OCI-LY3 (cell line): ENCODE results near the gene SERPINI1.

Experiments
- H2AFZ ChIP-seq: fragments of 200-600, 300-600 bp; shearing (Covaris generic); 2 replicates; pipeline ENCODE4 v1.6.0; 2014; ENCODE audit warnings: antibody characterized with exemption, low read depth, low read length
- H3K27ac ChIP-seq: fragments of 200-600, 300-600 bp; sonication (generic); 2 replicates; pipeline ENCODE4 v1.5.1; 2014; ENCODE audit warnings: mild to moderate bottlenecking, low read length, moderate library complexity, mixed read lengths
- H3K27me3 ChIP-seq: fragments of 200-600, 300-600 bp; sonication (generic); 2 replicates; pipeline ENCODE4 v1.6.1; 2014; ENCODE audit warnings: low read depth, low read length, mixed read lengths
- H3K36me3 ChIP-seq: fragments of 200-600, 300-600 bp; sonication (generic); replicated peaks from 2 replicates; pipeline ENCODE3; 2014; ENCODE audit warnings: low read depth, low read length, mixed read lengths
- H3K4me1 ChIP-seq: fragments of 300-600, 200-600 bp; sonication (generic); 2 replicates; pipeline ENCODE4 v1.6.1; 2014; ENCODE audit warnings: low read length, mixed read lengths
- H3K4me2 ChIP-seq: fragments of 200-600, 300-600 bp; sonication (generic); 2 replicates; pipeline ENCODE4 v1.6.1; 2014; ENCODE audit warnings: low read length, mixed read lengths
- H3K4me3 ChIP-seq: fragments of 300-600, 200-600 bp; sonication (generic); 2 replicates; pipeline ENCODE4 v1.5.1; 2014; ENCODE audit warnings: antibody characterized with exemption, mild to moderate bottlenecking, low read length, moderate library complexity
- H3K79me2 ChIP-seq: fragments of 300-600, 200-600 bp; shearing (Covaris generic); 2 replicates; pipeline ENCODE4 v1.6.1; 2014; ENCODE audit warnings: mild to moderate bottlenecking, low read length, mixed read lengths
- H3K9ac ChIP-seq: fragments of 300-600, 200-600 bp; shearing (Covaris generic); 2 replicates; pipeline ENCODE4 v1.6.0; 2014; ENCODE audit warnings: mild to moderate bottlenecking, low read length, moderate library complexity
- H3K9me3 ChIP-seq: fragments of 200-600, 300-600 bp; shearing (Covaris generic); 2 replicates; pipeline ENCODE4 v1.6.1; 2014; ENCODE audit warnings: low read length, mixed read lengths; ENCODE audit not compliant: insufficient read depth
- H4K20me1 ChIP-seq: fragments of 200-600, 300-600 bp; sonication (generic); 2 replicates; pipeline ENCODE4 v1.6.1; 2016; ENCODE audit warnings: low read length, mixed read lengths; ENCODE audit not compliant: insufficient read depth
- CTCF ChIP-seq: fragments of 200-600, 300-600 bp; sonication (generic); IDR thresholded peaks from 2 replicates; pipeline ENCODE4 v1.5.1; 2014; ENCODE audit warnings: antibody characterized with exemption, low read length, low read depth
- EZH2phosphoT487 ChIP-seq: fragments of 200-600 bp; shearing (Covaris generic); IDR thresholded peaks from 2 replicates; pipeline ENCODE4 v1.6.1; 2018; ENCODE audit warnings: antibody characterized with exemption, mixed run types, low read depth

SERPINI1 gene

GRCh38 chr3:167814441-167814951 is 79.0 kb downstream of the SERPINI1 start:
- Histone ChIP-seq H3K79me2 (no peaks in the 10 kb centered on the region), H3K4me2 (no peak overlapping the region), H3K27me3 (no peaks in the 10 kb centered on the region), H3K9me3 (no peaks in the 10 kb centered on the region), H3K4me1 (peaks cover 10% of the 10 kb centered on the region), H2AFZ (0 out of 2 replicates have a peak overlapping the region, but pooled peaks have one; percentile 18), H4K20me1 (no peaks in the 10 kb centered on the region), H3K36me3 (no peaks in the 10 kb centered on the region), H3K9ac (no peak overlapping the region), H3K4me3 (no peak overlapping the region), H3K27ac (no peak overlapping the region)
- TF ChIP-seq CTCF (no peak), EZH2phosphoT487 (no peak)

- no peak overlapping the region for H3K9ac ChIP-seq
- H3K27ac ChIP-seq, result no peak overlapping the region
- peaks cover 10% of the 10 kb centered on the region for H3K4me1 ChIP-seq
- H3K79me2 ChIP-seq, result no peaks in the 10 kb centered on the region
- no peaks in the 10 kb centered on the region for H3K27me3 ChIP-seq
- H3K4me2 ChIP-seq, result no peak overlapping the region
- TF ChIP-seq EZH2phosphoT487, result no peak
- no peak for TF ChIP-seq CTCF
- H4K20me1 ChIP-seq, result no peaks in the 10 kb centered on the region
- H2AFZ ChIP-seq, result no peak overlapping the region
- H3K4me3 ChIP-seq, result no peak overlapping the region
- H3K9me3 ChIP-seq, result no peaks in the 10 kb centered on the region
- no peaks in the 10 kb centered on the region for H3K36me3 ChIP-seq
These were observed 81.4 kb downstream of the SERPINI1 start for GRCh38 chr3:167816953-167817352.

DNA sequence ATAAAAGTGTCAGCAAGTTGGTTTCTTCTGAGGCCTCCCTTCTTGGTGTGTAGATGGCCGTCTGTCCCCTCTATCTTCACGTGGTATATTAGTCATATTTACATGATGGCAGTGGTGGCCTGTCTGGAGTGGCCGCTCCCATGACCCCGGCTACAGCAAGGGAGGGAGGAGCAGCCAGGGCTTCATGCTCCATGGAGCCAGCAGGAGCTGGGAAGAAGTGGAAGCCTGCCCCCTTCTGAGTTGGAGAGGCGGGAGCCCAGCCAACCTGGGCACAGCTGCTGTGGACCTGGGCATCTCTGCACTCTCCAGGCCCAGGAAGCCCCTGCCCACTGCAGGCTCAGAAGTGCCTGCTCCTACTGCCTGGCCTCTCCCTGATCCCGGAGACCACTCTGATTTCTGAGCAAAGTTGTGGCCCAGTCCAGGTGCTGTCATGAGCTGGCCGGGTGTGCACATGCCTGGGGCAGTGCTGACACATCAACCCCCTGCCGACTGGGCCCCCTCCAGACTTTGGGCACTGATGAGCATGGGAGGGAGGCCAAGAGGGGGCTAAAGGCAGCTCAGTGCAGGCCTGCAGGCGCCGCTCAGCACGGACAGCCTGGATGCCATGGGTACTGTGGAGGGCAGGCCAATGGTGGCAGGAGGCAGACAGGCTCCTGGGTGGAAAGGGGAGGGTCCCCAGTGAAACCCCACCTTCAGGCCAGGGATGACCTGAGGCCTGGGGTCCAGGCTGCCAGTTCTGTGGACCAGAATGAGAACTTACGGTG is 84.8 kb downstream of the SERPINI1 start:
- H3K27ac ChIP-seq, result no peak overlapping the region
- H3K4me2 ChIP-seq, result no peak overlapping the region
- no peaks in the 10 kb centered on the region for H4K20me1 ChIP-seq
- H3K27me3 ChIP-seq, result no peaks in the 10 kb centered on the region
- H2AFZ ChIP-seq, result no peak overlapping the region
- peaks cover 10% of the 10 kb centered on the region for H3K4me1 ChIP-seq
- H3K4me3 ChIP-seq, result no peak overlapping the region
- H3K79me2 ChIP-seq, result no peaks in the 10 kb centered on the region
- no peak overlapping the region for H3K9ac ChIP-seq
- H3K36me3 ChIP-seq, result no peaks in the 10 kb centered on the region
- TF ChIP-seq CTCF, result no peak
- no peak for TF ChIP-seq EZH2phosphoT487
- no peaks in the 10 kb centered on the region for H3K9me3 ChIP-seq

DNA sequence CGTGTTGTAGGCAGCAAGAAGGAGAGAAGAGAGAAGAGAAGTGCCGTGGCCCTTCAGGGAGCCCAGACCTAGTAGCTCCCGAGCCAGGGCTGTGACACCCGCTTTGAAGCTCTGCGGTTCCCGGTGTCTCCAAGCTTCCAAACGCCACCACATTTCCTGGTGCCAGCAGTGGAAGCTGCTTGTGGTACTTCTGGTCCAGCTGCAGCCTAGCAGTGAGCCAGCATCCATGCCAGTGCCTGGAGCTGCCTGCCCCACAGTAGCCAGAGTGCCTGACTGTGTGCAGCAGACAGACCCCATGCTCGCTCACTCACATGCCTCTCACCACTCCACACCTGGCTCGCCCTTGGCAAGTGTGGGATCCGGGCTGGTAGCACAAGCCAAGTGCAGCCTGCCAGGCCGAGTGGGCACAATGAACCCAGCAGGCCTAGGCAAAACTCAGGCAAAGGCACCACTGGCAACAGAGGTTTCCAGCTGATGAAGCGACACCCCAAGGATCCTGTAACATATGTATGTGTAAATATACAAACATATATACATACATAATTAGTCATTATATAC is 85.8 kb downstream of the SERPINI1 start:
- Histone ChIP-seq H3K9me3 (no peaks in the 10 kb centered on the region), H4K20me1 (no peaks in the 10 kb centered on the region), H3K4me1 (peaks cover 10% of the 10 kb centered on the region), H3K9ac (no peak overlapping the region), H3K27ac (no peak overlapping the region), H3K4me3 (no peak overlapping the region), H3K79me2 (no peaks in the 10 kb centered on the region), H3K27me3 (no peaks in the 10 kb centered on the region), H2AFZ (no peak overlapping the region), H3K36me3 (no peaks in the 10 kb centered on the region), H3K4me2 (no peak overlapping the region)
- no peak for TF ChIP-seq CTCF
- no peak for TF ChIP-seq EZH2phosphoT487
